ENCODE data around the gene KAT8. TPM values are rescaled to one million over a fixed set of nuclear protein-coding genes. Genes with fewer than 3 reads are reported as not detected.

KAT8 gene
- total and polyA plus RNA-seq, 2 of the 13 experiments (the other 11 are each of a cell fraction or from before 2014, with no cell fraction given): 79.0 to 84.2 TPM

GRCh38 chr16:31130899-31131298, 13.4 kb downstream of the KAT8 start:
- H3K9me3 ChIP-seq (ENCODE audit: low read length): no peaks in the 10 kb centered on the region
- DNase-seq (ENCODE audit: low spot score): no peak
- BruUV-seq (replicated peaks): no TSS peak
- 98% methylated on average over 4 of the region's 6 CpGs for WGBS (ENCODE audit: low lambda C conversion rate)
- H3K27me3 ChIP-seq (ENCODE audit: control insufficient read depth in 1 of 2, insufficient read depth in 2 of 2, low read length in 2 of 2): peaks cover 2% of the 10 kb centered on the region in 2 experiments; a peak in 2 of 5 replicates
- ChIA-PET POLR2A (interaction anchor here (4.2 kb wide), 1 partner anchor 13 kb away, joined by 17 read pairs; the partner anchor contains the start of gene KAT8), CTCF (ENCODE audit: low intra/inter-chr PET ratio, low total read pairs) (no interaction called here)
- intact Hi-C loops (cut with micrococcal nuclease; ENCODE audit: unreplicated experiment): no loop called here
- in situ Hi-C loops (cut with HindIII; ENCODE audit: extremely low pct_ligation_motif_present, low pct_unique_long_range_greater_than_20kb): no loop called here
- no peak overlapping the region for H3K27ac ChIP-seq (ENCODE audit: extremely low read length, insufficient read depth, low read length)
- no peak overlapping the region for H3K4me3 ChIP-seq (replicated peaks in 1 of 3; ENCODE audit: insufficient read depth in 1 of 3, low read depth in 2 of 3, low read length in 3 of 3)
- TF ChIP-seq ZNF777 (CRISPR knock-in tag; IDR thresholded peaks at IDR 0.05) (no peak), ZNF362 (CRISPR knock-in tag; IDR thresholded peaks at IDR 0.05; ENCODE audit: borderline replicate concordance) (no peak), MAFF (IDR thresholded peaks at IDR 0.05; ENCODE audit: low read depth, low read length) (no peak)
- no peaks in the 10 kb centered on the region for H3K79me2 ChIP-seq (ENCODE audit: insufficient read depth, low read length)
- no peak overlapping the region for H2AFZ ChIP-seq (ENCODE audit: low read length)
- FAIRE-seq: no peak
- H3K4me2 ChIP-seq (ENCODE audit: low read depth, low read length): no peak overlapping the region
- peaks cover 23% of the 10 kb centered on the region for H3K4me1 ChIP-seq (ENCODE audit: insufficient read depth, low read length)
- no peak overlapping the region for H3K9ac ChIP-seq (ENCODE audit: insufficient read depth, low read depth, low read length)
- ATAC-seq: no peak
- no peaks in the 10 kb centered on the region for H4K20me1 ChIP-seq (ENCODE audit: insufficient read depth, low read length)
- H3K36me3 ChIP-seq (replicated peaks in 1 of 2; ENCODE audit: control insufficient read depth in 1 of 2, insufficient read depth in 2 of 2, low read length in 2 of 2): peaks cover 17 to 18% of the 10 kb centered on the region in 2 experiments; a peak in 4 of 5 replicates

DNA sequence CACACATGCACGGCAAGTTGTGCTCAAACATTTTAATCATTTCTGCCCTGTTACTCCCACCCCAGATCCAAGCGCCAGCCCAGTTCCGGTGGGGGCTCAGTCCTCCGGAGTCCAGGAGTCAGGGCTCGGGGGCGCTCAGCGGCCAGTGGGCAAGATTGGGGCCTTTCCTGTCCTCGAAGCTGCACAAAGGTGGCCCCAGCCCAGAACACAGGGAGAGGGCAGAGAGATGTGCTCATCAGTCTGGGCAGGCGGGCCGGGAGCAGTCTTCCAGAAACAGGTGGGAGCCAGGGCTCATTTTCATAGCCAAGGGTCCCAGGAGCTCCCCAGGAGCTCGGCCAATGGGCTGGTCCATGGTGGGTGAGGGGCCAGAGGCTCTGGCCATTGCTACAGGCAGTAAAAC, 14.0 kb downstream of the KAT8 start:
- peaks cover 2 to 3% of the 10 kb centered on the region in 2 experiments; a peak in 2 of 5 replicates for H3K27me3 ChIP-seq (ENCODE audit: control insufficient read depth in 1 of 2, insufficient read depth in 2 of 2, low read length in 2 of 2)
- 98% methylated on average over 10 of the region's 11 CpGs for WGBS (ENCODE audit: low lambda C conversion rate)
- ATAC-seq: no peak
- H4K20me1 ChIP-seq (ENCODE audit: insufficient read depth, low read length): no peaks in the 10 kb centered on the region
- H2AFZ ChIP-seq (ENCODE audit: low read length): no peak overlapping the region
- FAIRE-seq: no peak
- no peak for DNase-seq (ENCODE audit: low spot score)
- H3K36me3 ChIP-seq (replicated peaks in 1 of 2; ENCODE audit: control insufficient read depth in 1 of 2, insufficient read depth in 2 of 2, low read length in 2 of 2): peaks cover 17 to 18% of the 10 kb centered on the region in 2 experiments; a peak in 4 of 5 replicates
- no peaks in the 10 kb centered on the region for H3K79me2 ChIP-seq (ENCODE audit: insufficient read depth, low read length)
- no peak overlapping the region for H3K4me3 ChIP-seq (replicated peaks in 1 of 3; ENCODE audit: insufficient read depth in 1 of 3, low read depth in 2 of 3, low read length in 3 of 3)
- peaks cover 29% of the 10 kb centered on the region for H3K4me1 ChIP-seq (ENCODE audit: insufficient read depth, low read length)
- no peak overlapping the region for H3K9ac ChIP-seq (ENCODE audit: insufficient read depth, low read depth, low read length)
- intact Hi-C loops (cut with micrococcal nuclease; ENCODE audit: unreplicated experiment): no loop called here
- no peak overlapping the region for H3K4me2 ChIP-seq (ENCODE audit: low read depth, low read length)
- in situ Hi-C loops (cut with HindIII; ENCODE audit: extremely low pct_ligation_motif_present, low pct_unique_long_range_greater_than_20kb): no loop called here
- no TSS peak for BruUV-seq (replicated peaks)
- no peak overlapping the region for H3K27ac ChIP-seq (ENCODE audit: extremely low read length, insufficient read depth, low read length)
- no peaks in the 10 kb centered on the region for H3K9me3 ChIP-seq (ENCODE audit: low read length)
- ChIA-PET POLR2A (interaction anchor here (1.7 to 4.2 kb wide), 2 partner anchors 14 kb away, joined by 8 to 17 read pairs; partner anchors contain the start of gene KAT8), CTCF (ENCODE audit: low intra/inter-chr PET ratio, low total read pairs) (no interaction called here)
- TF ChIP-seq ZFP82 (CRISPR knock-in tag; IDR thresholded peaks at IDR 0.05; ENCODE audit: borderline replicate concordance): no peak
- no peak for TF ChIP-seq ZNF446 (CRISPR knock-in tag; IDR thresholded peaks at IDR 0.05)
- TF ChIP-seq KLF15 (CRISPR knock-in tag; IDR thresholded peaks at IDR 0.05; ENCODE audit: borderline replicate concordance): no peak
- no peak for TF ChIP-seq ZFP1 (CRISPR knock-in tag; IDR thresholded peaks at IDR 0.05)
- TF ChIP-seq ZNF616 (CRISPR knock-in tag; IDR thresholded peaks at IDR 0.05; ENCODE audit: low read depth): no peak
- no peak for TF ChIP-seq ZNF3 (CRISPR knock-in tag; IDR thresholded peaks at IDR 0.05)
- no peak for TF ChIP-seq NKX3-1 (CRISPR knock-in tag; IDR thresholded peaks at IDR 0.05)
- TF ChIP-seq PAF1 (CRISPR knock-in tag; IDR thresholded peaks at IDR 0.05): no peak
- no peak for TF ChIP-seq SMYD3 (CRISPR knock-in tag; IDR thresholded peaks at IDR 0.05)
- no peak for TF ChIP-seq SRSF9 (IDR thresholded peaks at IDR 0.05; ENCODE audit: borderline replicate concordance, insufficient read depth, low read depth, low read length, poor library complexity, severe bottlenecking)
- no peak for TF ChIP-seq ZNF605 (CRISPR knock-in tag; IDR thresholded peaks at IDR 0.05)
- TF ChIP-seq MBD4 (IDR thresholded peaks at IDR 0.05; ENCODE audit: borderline replicate concordance, low read length): no peak
- TF ChIP-seq ISX (CRISPR knock-in tag; conservative IDR thresholded peaks at IDR 0.05): no peak
- TF ChIP-seq FOXA3 (CRISPR knock-in tag; IDR thresholded peaks at IDR 0.05): no peak
- no peak for TF ChIP-seq SP140L (CRISPR knock-in tag; IDR thresholded peaks at IDR 0.05; ENCODE audit: borderline replicate concordance)
- no peak for TF ChIP-seq CBFB (CRISPR knock-in tag; IDR thresholded peaks at IDR 0.05)
- no peak for TF ChIP-seq BRF2 (CRISPR knock-in tag; IDR thresholded peaks at IDR 0.05)

Data from HepG2 (cell line).